Retinal pigment epithelial cell (primary cell): Measurements from ENCODE around the gene STIM1.
A peak's percentile ranks its signal among the peaks of the same experiment; 100 is the strongest.
"Not testable (repeated sequence)": the region's sequence is repeated elsewhere in the genome, so short reads cannot be mapped to it uniquely, and the experiment has no call there.

Experiments
- DNase-seq: peaks from one replicate; pipeline ENCODE4 v3.0.0-alpha.2; 2010; ENCODE audit warnings: low read depth
- H3K4me3 ChIP-seq: 2 replicates; pipeline ENCODE4 v1.5.1; 2011; ENCODE audit warnings: mild to moderate bottlenecking, low read length, control low read depth, moderate library complexity
- TF ChIP-seq, protein P1 (sequence below): conservative IDR thresholded peaks from 2 replicates; pipeline ENCODE4 v1.5.1; 2011; ENCODE audit warnings: low read depth, low read length, control low read depth, inconsistent platforms

STIM1 gene

DNA sequence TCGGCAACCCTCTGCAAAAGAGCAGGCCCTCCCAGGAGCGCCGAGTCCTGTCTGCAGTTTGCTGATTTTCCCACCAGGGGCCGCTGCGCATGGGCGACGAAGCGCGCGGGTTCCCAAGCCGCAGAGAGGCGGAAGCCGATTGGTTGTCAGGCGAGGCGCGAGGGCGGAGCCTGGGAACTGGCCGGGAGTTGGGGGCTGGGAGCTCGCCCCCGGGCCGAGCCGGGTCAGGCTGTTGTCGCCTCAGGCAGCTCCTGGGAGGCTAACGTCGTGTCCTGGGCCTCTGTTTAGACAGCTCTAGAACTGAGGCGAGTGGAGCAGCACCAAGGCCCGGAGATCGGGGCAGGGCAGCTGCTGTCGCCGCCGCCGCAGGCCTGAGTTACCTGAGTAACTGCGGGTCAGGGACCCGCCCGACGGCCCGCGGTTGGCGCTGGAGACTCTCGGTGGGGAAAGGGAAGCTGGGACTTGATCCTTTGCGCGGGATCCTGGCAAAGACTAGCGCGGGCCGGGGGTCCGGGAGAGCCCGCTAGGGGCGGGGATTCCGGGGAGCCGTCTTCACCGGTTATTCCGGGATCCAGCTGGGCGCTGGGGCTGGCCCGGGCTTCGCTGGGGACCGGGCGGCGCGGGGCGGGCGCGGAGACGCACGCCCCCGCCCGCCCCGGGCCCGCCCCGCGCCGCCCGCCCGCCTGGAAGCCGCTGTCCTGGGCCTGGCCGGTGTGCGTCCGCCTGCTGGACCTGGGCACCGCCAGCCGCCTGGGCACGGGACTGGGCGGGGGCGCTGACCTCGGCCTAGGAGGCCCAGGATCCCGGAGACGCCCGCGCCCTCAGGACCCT, at the start of gene STIM1:
Gene STIM1, plus strand, starts transcription at position 688 of the 831 bp plus-strand sequence. CDS start 607 bp downstream, outside the sequence.
- TF ChIP-seq, protein P1, sequence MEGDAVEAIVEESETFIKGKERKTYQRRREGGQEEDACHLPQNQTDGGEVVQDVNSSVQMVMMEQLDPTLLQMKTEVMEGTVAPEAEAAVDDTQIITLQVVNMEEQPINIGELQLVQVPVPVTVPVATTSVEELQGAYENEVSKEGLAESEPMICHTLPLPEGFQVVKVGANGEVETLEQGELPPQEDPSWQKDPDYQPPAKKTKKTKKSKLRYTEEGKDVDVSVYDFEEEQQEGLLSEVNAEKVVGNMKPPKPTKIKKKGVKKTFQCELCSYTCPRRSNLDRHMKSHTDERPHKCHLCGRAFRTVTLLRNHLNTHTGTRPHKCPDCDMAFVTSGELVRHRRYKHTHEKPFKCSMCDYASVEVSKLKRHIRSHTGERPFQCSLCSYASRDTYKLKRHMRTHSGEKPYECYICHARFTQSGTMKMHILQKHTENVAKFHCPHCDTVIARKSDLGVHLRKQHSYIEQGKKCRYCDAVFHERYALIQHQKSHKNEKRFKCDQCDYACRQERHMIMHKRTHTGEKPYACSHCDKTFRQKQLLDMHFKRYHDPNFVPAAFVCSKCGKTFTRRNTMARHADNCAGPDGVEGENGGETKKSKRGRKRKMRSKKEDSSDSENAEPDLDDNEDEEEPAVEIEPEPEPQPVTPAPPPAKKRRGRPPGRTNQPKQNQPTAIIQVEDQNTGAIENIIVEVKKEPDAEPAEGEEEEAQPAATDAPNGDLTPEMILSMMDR, result peak; percentile 85
- peak within 1 kb of the TSS; percentile 86 for H3K4me3 ChIP-seq
- DNase-seq, result no peak

DNA sequence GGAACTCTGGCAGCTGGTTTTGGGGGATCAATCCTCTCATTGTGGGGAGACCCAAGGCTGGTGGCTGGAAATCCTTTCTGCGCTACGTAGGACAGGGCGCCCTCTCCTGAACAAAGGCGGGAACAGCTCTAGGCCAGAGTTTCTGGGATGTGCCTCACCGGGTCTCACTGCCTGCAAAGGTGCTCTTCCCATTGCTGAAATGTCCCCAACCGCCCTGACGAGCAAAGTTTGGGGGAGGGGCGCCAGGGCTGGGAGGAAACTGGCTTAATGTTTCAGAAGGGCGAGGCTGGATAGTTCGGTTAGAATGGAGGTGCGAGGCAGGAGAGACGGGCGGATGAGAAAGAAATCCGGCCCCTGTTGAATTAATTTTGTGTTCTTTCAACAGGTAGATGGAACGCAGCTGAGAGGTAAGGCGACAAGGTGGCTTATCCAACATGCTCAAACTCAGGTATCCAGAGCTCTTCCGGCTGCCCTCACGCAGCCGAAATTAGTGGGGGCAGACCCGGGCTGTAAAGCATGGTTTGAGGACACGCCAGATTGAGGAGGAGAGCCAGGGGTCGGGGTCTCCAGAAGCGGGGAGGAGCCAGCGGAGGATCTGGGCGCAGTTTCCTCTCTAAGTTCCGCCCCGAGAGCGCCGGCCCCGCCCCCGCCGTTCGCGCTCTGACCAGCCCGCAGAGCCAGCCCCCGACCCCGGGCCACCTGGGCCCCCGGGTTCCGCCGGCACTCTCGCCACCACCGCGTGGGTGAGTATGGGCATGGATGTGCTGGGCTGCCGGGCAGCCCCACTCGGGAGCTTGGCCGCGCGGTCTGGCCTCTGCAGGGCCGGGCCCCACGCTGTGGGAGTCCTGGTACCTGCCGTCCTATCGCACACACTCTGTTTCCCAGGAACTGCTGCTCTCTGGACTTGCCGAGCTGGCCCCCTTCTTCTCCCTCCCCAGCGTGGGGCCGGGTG, 47.3 kb upstream of the STIM1 start, which contains the start of gene PGAP2:
Gene PGAP2, plus strand, starts transcription at position 652 of the 952 bp plus-strand sequence. CDS start 2,700 bp downstream, outside the sequence.
- H3K4me3 ChIP-seq, result peak within 1 kb of the TSS; percentile 91
- DNase-seq, result no peak
- TF ChIP-seq, protein P1, result peak; percentile 84

DNA sequence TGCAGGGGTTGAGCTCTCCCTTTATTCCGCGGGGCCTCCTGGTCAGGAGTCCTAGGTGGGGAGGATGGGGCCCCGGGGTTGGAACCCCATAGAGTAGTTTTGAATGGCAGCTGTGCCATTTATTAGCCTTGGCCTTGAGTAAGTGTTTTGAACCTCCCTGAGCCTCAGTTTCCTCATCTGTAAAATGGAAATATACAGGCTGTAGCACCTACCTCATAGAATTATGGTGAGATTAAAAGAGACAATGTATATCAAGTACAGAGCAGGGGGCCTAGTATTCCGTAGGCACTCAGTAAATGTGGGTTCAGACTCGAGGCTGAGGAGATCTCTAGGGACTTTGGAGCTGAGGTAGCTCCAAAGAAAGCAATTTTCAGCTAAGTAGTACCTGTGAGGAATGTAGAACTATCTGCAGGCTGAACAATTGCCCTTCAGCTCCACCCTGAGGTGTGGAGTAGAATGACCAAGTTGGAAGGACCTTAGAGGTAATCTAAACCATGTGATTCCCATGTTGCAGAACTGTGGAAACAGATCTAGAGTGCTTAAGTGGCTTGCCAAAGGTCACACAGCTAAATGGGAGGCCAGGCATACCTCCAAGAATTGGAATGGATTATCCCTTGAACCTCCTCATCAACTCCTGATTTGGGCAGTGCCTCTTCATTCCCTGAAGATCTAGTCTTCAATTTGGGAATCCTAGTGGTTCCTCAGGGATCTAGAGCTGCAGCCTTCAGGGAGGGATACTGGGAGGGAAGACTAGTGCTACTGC, 46.4 kb upstream of the STIM1 start:
- TF ChIP-seq, protein P1, result peak; percentile 60
- peak; percentile 53 for DNase-seq
- peak overlapping the region; percentile 91 for H3K4me3 ChIP-seq

DNA sequence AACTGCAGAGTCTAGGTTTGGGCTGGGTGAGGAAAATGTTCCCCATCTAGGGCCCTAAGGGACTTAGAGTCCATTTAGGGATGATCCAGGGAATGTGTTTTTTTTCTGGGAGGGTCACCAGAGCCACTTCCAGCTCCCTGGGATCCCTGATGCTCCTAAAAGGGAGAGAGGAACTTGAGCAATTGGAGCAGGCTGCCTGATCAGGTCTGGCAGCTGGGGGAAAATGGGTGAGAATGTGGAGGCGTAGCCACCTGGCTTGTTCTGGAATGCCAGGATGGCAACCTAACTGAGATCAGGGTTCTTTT, 45.9 kb upstream of the STIM1 start:
- no peak for DNase-seq
- TF ChIP-seq, protein P1, result no peak
- no peak overlapping the region for H3K4me3 ChIP-seq

DNA sequence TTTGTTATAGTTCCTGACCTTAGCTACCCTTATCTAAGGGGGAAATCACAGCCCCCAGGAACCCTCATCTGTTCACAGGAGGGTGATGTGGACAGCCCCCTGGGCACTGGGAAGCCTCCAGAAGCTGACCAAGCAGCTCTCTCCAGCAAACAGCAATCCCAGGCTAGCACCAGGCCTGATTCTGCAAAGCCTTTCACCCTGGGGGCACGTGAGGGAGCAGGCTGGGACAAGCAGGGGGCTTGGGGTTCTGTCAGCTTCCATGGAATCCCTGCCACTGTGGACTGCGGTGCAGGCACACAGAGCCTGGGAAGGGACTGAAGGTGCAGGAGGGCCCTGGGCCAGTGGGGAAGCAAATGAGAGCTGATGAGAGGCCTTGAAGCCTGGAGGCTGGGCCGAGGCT, 45.0 kb upstream of the STIM1 start:
- no peak overlapping the region for H3K4me3 ChIP-seq
- DNase-seq, result no peak
- TF ChIP-seq, protein P1, result no peak

DNA sequence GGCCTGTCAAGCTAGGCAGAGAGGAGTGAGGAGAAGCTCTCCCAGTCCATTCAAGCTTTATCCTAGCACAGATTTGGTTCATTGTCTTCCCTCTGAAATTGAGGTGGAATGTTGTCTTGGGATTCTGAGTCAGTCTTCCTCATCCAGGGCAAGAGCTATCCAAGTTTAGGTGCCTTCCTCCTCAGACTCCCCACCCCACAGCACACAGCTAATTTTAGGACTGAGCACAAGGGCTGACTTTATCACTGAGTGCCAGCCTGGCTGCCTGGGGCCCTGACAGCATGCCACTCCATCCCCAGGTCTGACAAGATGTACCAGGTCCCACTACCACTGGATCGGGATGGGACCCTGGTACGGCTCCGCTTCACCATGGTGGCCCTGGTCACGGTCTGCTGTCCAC, 44.5 kb upstream of the STIM1 start:
- no peak overlapping the region for H3K4me3 ChIP-seq
- no peak for DNase-seq
- TF ChIP-seq, protein P1, result no peak

DNA sequence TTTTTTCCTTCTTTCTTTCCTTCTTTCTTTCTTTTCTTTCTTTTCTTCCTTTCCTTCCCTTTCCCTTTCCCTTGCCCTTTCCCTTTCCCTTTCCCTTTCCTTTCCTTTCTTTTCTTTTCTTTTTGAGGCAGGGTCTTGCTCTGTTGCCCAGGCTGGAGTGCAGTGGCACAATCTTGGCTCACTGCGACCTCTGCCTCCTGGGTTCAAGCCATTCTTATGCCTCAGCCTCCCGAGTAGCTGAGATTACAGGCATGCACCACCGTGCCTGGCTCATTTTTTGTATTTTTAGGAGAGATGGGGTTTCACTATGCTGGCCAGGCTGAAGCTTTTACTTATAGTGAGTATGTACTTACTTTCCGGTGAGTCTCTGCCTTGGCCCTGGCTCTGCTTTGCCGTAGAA, 40.6 kb upstream of the STIM1 start:
- H3K4me3 ChIP-seq, DNase-seq: not testable (repeated sequence)
